Mucosa of rectum (tissue), 2 donors: ENCODE data around the gene SLC4A2.

Experiments used
- H3K27ac ChIP-seq, 2 donors: one replicate each; pipeline ENCODE4 v1.7.0; 2013; ENCODE audit warnings: inconsistent platforms in 2 of 2, low read depth in 2 of 2, low read length in 2 of 2
- H3K27me3 ChIP-seq, 2 donors: one replicate each; pipeline ENCODE4 v1.7.0; 2013; ENCODE audit warnings: low read length in 2 of 2; ENCODE audit not compliant: control insufficient read depth in 2 of 2, insufficient read depth in 2 of 2
- H3K36me3 ChIP-seq, 2 donors: one replicate each; pipeline ENCODE4 v1.7.0; 2013; ENCODE audit warnings: low read length in 2 of 2; ENCODE audit not compliant: control insufficient read depth in 2 of 2, insufficient read depth in 2 of 2
- H3K4me1 ChIP-seq, 2 donors: one replicate each; pipeline ENCODE4 v1.7.0; 2013; ENCODE audit warnings: low read length in 2 of 2, mild to moderate bottlenecking in 1 of 2; ENCODE audit not compliant: control insufficient read depth in 2 of 2, insufficient read depth in 2 of 2
- H3K4me3 ChIP-seq, 2 donors: one replicate each; pipeline ENCODE4 v1.7.0; 2013; ENCODE audit warnings: low read length in 2 of 2
- H3K9ac ChIP-seq, 2 donors: one replicate each; pipeline ENCODE4 v1.7.0; 2013; ENCODE audit warnings: low read length in 2 of 2, low read depth in 1 of 2, mild to moderate bottlenecking in 1 of 2
- H3K9me3 ChIP-seq, 2 donors: one replicate each; pipeline ENCODE4 v1.7.0; 2013; ENCODE audit warnings: low read length in 2 of 2; ENCODE audit not compliant: control insufficient read depth in 2 of 2
- donor health status: healthy.
- donor health status: Normal muscosa, but diverticular disease.

SLC4A2 gene

GRCh38 chr7:151079199-151079910 lies 20.0 kb downstream of the SLC4A2 start:
- Histone ChIP-seq H3K4me3 (peak overlapping the region; percentile 83 to 91), H3K9me3 (no peaks in the 10 kb centered on the region), H3K4me1 (peaks cover 40 to 47% of the 10 kb centered on the region in 2 donors), H3K27ac (peak overlapping the region in 1 of 2 donors; percentile 90), H3K36me3 (peaks cover 14 to 17% of the 10 kb centered on the region in 2 donors), H3K27me3 (no peaks in the 10 kb centered on the region), H3K9ac (peak overlapping the region; percentile 89 to 91)

GRCh38 chr7:151080067-151080521 lies 20.7 kb downstream of the SLC4A2 start:
- H3K4me1 ChIP-seq: peaks cover 40 to 47% of the 10 kb centered on the region in 2 donors
- peak overlapping the region; percentile 89 to 91 for H3K9ac ChIP-seq
- H3K27ac ChIP-seq: peak overlapping the region; percentile 90 to 94
- H3K4me3 ChIP-seq: peak overlapping the region; percentile 83 to 91
- peaks cover 9% of the 10 kb centered on the region in 2 donors for H3K36me3 ChIP-seq
- no peaks in the 10 kb centered on the region for H3K27me3 ChIP-seq
- H3K9me3 ChIP-seq: no peaks in the 10 kb centered on the region

GRCh38 chr7:151080522-151081169 lies 21.3 kb downstream of the SLC4A2 start, which contains the start of gene FASTK:
Gene FASTK (minus strand): TSS chr7:151080809. CDS start chr7:151080766, 43 bp downstream.
- Histone ChIP-seq H3K27ac (peak within 1 kb of the TSS; percentile 90 to 94), H3K9ac (peak within 1 kb of the TSS; percentile 89 to 91), H3K27me3 (no peaks in the 10 kb centered on the region), H3K9me3 (no peaks in the 10 kb centered on the region), H3K4me3 (peak within 1 kb of the TSS; percentile 83 to 91), H3K4me1 (peaks cover 44 to 48% of the 10 kb centered on the region in 2 donors), H3K36me3 (peaks cover 5 to 6% of the 10 kb centered on the region in 2 donors)

- Histone ChIP-seq H3K9ac (peak overlapping the region; percentile 61 to 89), H3K27me3 (no peaks in the 10 kb centered on the region), H3K27ac (peak overlapping the region; percentile 90 to 94), H3K36me3 (peaks cover 0 to 1% of the 10 kb centered on the region in 2 donors), H3K4me1 (peaks cover 48 to 51% of the 10 kb centered on the region in 2 donors), H3K9me3 (no peaks in the 10 kb centered on the region), H3K4me3 (peak overlapping the region; percentile 83 to 91)
These were observed 22.0 kb downstream of the SLC4A2 start for GRCh38 chr7:151081170-151082101.

GRCh38 chr7:151082141-151083070 lies 23.0 kb downstream of the SLC4A2 start:
- Histone ChIP-seq H3K9me3 (no peaks in the 10 kb centered on the region), H3K27ac (peak overlapping the region; percentile 90 to 94), H3K9ac (peak overlapping the region; percentile 75 to 89), H3K27me3 (no peaks in the 10 kb centered on the region), H3K36me3 (no peaks in the 10 kb centered on the region), H3K4me1 (peaks cover 51 to 52% of the 10 kb centered on the region in 2 donors), H3K4me3 (peak overlapping the region; percentile 83 to 91)

GRCh38 chr7:151083071-151083823 lies 23.9 kb downstream of the SLC4A2 start, which contains the start of gene TMUB1:
Gene TMUB1 (minus strand): TSS chr7:151083493. CDS start chr7:151082563, 930 bp downstream.
- peaks cover 53 to 56% of the 10 kb centered on the region in 2 donors for H3K4me1 ChIP-seq

GRCh38 chr7:151083824-151084160 lies 24.4 kb downstream of the SLC4A2 start:
- peak overlapping the region in 1 of 2 donors; percentile 90 for H3K27ac ChIP-seq
- peak overlapping the region; percentile 83 to 91 for H3K4me3 ChIP-seq
- H3K9ac ChIP-seq: no peak overlapping the region
- H3K9me3 ChIP-seq: no peaks in the 10 kb centered on the region
- H3K4me1 ChIP-seq: peaks cover 54 to 57% of the 10 kb centered on the region in 2 donors
- H3K27me3 ChIP-seq: no peaks in the 10 kb centered on the region
- no peaks in the 10 kb centered on the region for H3K36me3 ChIP-seq

More at GRCh38 chr7:151083071-151083823, 23.9 kb downstream of the SLC4A2 start, which contains the start of gene TMUB1:
- peak within 1 kb of the TSS; percentile 90 to 94 for H3K27ac ChIP-seq
- no peaks in the 10 kb centered on the region for H3K27me3 ChIP-seq
- no peaks in the 10 kb centered on the region for H3K9me3 ChIP-seq
- H3K36me3 ChIP-seq: no peaks in the 10 kb centered on the region
- peak within 1 kb of the TSS; percentile 75 to 89 for H3K9ac ChIP-seq
- H3K4me3 ChIP-seq: peak within 1 kb of the TSS; percentile 83 to 91

- Histone ChIP-seq H3K9me3 (no peaks in the 10 kb centered on the region), H3K27me3 (no peaks in the 10 kb centered on the region), H3K4me1 (peaks cover 48 to 52% of the 10 kb centered on the region in 2 donors), H3K27ac (peak overlapping the region in 1 of 2 donors; percentile 89), H3K9ac (peak overlapping the region in 1 of 2 donors; percentile 8), H3K36me3 (no peaks in the 10 kb centered on the region), H3K4me3 (peak overlapping the region in 1 of 2 donors; percentile 74)
These were observed 25.9 kb downstream of the SLC4A2 start for GRCh38 chr7:151085329-151085690.
